SK-N-MC (cell line): ENCODE measurements around the gene ATP6V0B.
A peak's percentile ranks its signal among the peaks of the same experiment; 100 is the strongest.

ENCODE experiments used
- DNase-seq: peaks from one replicate; pipeline ENCODE4 v3.0.0-alpha.2; 2011; ENCODE audit warnings: low read depth, low spot score
- H3K27ac ChIP-seq: fragments of 200-600 bp; sonication (generic); 2 replicates; pipeline ENCODE4 v1.5.1; 2016; ENCODE audit warnings: mixed run types
- H3K36me3 ChIP-seq: fragments of 200-600 bp; sonication (generic); 2 replicates; pipeline ENCODE4 v1.6.1; 2017; ENCODE audit warnings: antibody characterized with exemption, low read length, mixed read lengths; ENCODE audit not compliant: insufficient read depth
- H3K4me3 ChIP-seq: fragments of 200-600 bp; sonication (generic); 2 replicates; pipeline ENCODE4 v1.5.1; 2016
- H3K9ac ChIP-seq: fragments of 200-600 bp; sonication (generic); 2 replicates; pipeline ENCODE4 v1.8.0; 2017; ENCODE audit warnings: mixed run types, mixed read lengths; ENCODE audit not compliant: insufficient read length
- H3K9me3 ChIP-seq: fragments of 200-600 bp; sonication (generic); 2 replicates; pipeline ENCODE4 v1.6.1; 2017; ENCODE audit warnings: low read depth, mild to moderate bottlenecking, antibody characterized with exemption, low read length, moderate library complexity, mixed read lengths
- EZH2 ChIP-seq: fragments of 200-600 bp; sonication (generic); IDR thresholded peaks from one replicate; pipeline ENCODE4 v1.6.1; 2017; ENCODE audit warnings: antibody characterized with exemption
- FOXP2 ChIP-seq: optimal IDR thresholded peaks from 2 replicates; pipeline ENCODE3; 2011; ENCODE audit warnings: mild to moderate bottlenecking, moderate library complexity; ENCODE audit not compliant: insufficient read depth; ENCODE audit errors: extremely low read length, control extremely low read depth
- POLR2AphosphoS5 ChIP-seq: IDR thresholded peaks from 2 replicates; pipeline ENCODE4 v1.6.1; 2012; ENCODE audit warnings: mild to moderate bottlenecking, low read depth, low read length, borderline replicate concordance

The ATP6V0B gene

GRCh38 chr1:43978264-43978550, 3.4 kb downstream of the ATP6V0B start:
- Histone ChIP-seq H3K9me3 (no peaks in the 10 kb centered on the region), H3K9ac (peak overlapping the region; percentile 78), H3K4me3 (peak overlapping the region; percentile 84), H3K36me3 (peaks cover 32% of the 10 kb centered on the region), H3K27ac (no peak overlapping the region)
- DNase-seq, result no peak
- no peak for TF ChIP-seq EZH2
- no peak for TF ChIP-seq POLR2AphosphoS5
- no peak for TF ChIP-seq FOXP2

- H3K27ac ChIP-seq, result no peak within 1 kb of the TSS
- peak within 1 kb of the TSS; percentile 78 for H3K9ac ChIP-seq
- peaks cover 32% of the 10 kb centered on the region for H3K36me3 ChIP-seq
- H3K9me3 ChIP-seq, result no peaks in the 10 kb centered on the region
- H3K4me3 ChIP-seq, result peak within 1 kb of the TSS; percentile 84
- DNase-seq, result no peak
- peak; percentile 41; the same call in 1 of the 2 replicates for TF ChIP-seq POLR2AphosphoS5
- no peak for TF ChIP-seq EZH2
These were observed 3.9 kb downstream of the ATP6V0B start, which contains the start of gene B4GALT2 for GRCh38 chr1:43978551-43979260. Gene B4GALT2, plus strand, starts transcription at chr1:43979210. Its CDS starts 1,951 bp downstream, at chr1:43981161.

GRCh38 chr1:43979261-43979527, 4.4 kb downstream of the ATP6V0B start:
- H3K9ac ChIP-seq, result peak overlapping the region; percentile 77
- TF ChIP-seq POLR2AphosphoS5 (no peak), EZH2 (no peak), FOXP2 (no peak)
- H3K9me3 ChIP-seq, result no peaks in the 10 kb centered on the region
- no peak for DNase-seq
- peaks cover 32% of the 10 kb centered on the region for H3K36me3 ChIP-seq
- peak overlapping the region; percentile 80 for H3K4me3 ChIP-seq
- no peak overlapping the region for H3K27ac ChIP-seq

GRCh38 chr1:43979528-43980254, 4.9 kb downstream of the ATP6V0B start:
- TF ChIP-seq POLR2AphosphoS5, result peak; percentile 55; the same call in 1 of the 2 replicates
- no peak for TF ChIP-seq EZH2
- H3K27ac ChIP-seq, result no peak overlapping the region
- peak overlapping the region; percentile 80 for H3K4me3 ChIP-seq
- peak overlapping the region; percentile 77 for H3K9ac ChIP-seq
- H3K9me3 ChIP-seq, result no peaks in the 10 kb centered on the region
- peaks cover 36% of the 10 kb centered on the region for H3K36me3 ChIP-seq
- DNase-seq, result no peak

GRCh38 chr1:43980255-43981134, 5.7 kb downstream of the ATP6V0B start:
- no peak for TF ChIP-seq FOXP2
- Histone ChIP-seq H3K4me3 (peak overlapping the region; percentile 80), H3K9ac (peak overlapping the region; percentile 77), H3K9me3 (no peaks in the 10 kb centered on the region), H3K27ac (no peak overlapping the region), H3K36me3 (peaks cover 42% of the 10 kb centered on the region)
- DNase-seq, result no peak

GRCh38 chr1:43981135-43981491, 6.4 kb downstream of the ATP6V0B start:
- no peaks in the 10 kb centered on the region for H3K9me3 ChIP-seq
- no peak for DNase-seq
- TF ChIP-seq EZH2 (no peak), POLR2AphosphoS5 (no peak)
- H3K4me3 ChIP-seq, result no peak overlapping the region
- H3K27ac ChIP-seq, result no peak overlapping the region
- no peak overlapping the region for H3K9ac ChIP-seq
- H3K36me3 ChIP-seq, result peaks cover 45% of the 10 kb centered on the region

GRCh38 chr1:43981636-43982035, 6.9 kb downstream of the ATP6V0B start:
- H3K36me3 ChIP-seq, result peaks cover 43% of the 10 kb centered on the region
- no peak overlapping the region for H3K27ac ChIP-seq
- H3K4me3 ChIP-seq, result no peak overlapping the region
- H3K9me3 ChIP-seq, result no peaks in the 10 kb centered on the region
- TF ChIP-seq POLR2AphosphoS5 (no peak), FOXP2 (no peak)
- no peak for DNase-seq
- no peak overlapping the region for H3K9ac ChIP-seq

GRCh38 chr1:43982241-43982640, 7.5 kb downstream of the ATP6V0B start:
- no peak overlapping the region for H3K4me3 ChIP-seq
- no peaks in the 10 kb centered on the region for H3K9me3 ChIP-seq
- TF ChIP-seq FOXP2 (no peak), EZH2 (no peak), POLR2AphosphoS5 (no peak)
- DNase-seq, result no peak
- H3K27ac ChIP-seq, result no peak overlapping the region
- H3K9ac ChIP-seq, result no peak overlapping the region
- peaks cover 37% of the 10 kb centered on the region for H3K36me3 ChIP-seq
